HG03045 (cell line): ENCODE data around the gene FUNDC2.
A peak's percentile ranks its signal among the peaks of the same experiment; 100 is the strongest.

Experiments
- ATAC-seq: cut with Tn5 transposase; IDR thresholded peaks from one replicate; pipeline ENCODE4 v1.9.1; 2021; ENCODE audit warnings: mild to moderate bottlenecking, moderate library complexity; ENCODE audit not compliant: unreplicated experiment

The FUNDC2 gene

DNA sequence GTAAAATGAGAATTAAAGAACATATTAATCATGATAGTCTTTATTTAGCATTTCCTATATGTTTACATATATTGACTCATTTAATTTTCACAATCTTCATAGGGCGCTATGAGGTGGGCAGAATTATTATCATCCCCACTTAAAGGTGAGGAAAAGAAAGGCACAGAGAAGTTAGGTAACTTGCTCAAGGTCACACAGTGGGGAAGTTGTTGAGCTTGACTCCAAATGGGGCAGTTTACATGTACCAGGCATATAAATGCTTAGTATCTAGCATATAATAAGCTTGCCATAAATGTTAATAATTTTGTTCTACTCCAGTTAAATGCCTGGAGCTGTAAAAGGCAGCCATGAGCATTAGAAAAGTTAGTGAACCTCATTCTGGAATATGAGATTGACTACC lies 42.8 kb downstream of the FUNDC2 start:
- ATAC-seq = no peak

DNA sequence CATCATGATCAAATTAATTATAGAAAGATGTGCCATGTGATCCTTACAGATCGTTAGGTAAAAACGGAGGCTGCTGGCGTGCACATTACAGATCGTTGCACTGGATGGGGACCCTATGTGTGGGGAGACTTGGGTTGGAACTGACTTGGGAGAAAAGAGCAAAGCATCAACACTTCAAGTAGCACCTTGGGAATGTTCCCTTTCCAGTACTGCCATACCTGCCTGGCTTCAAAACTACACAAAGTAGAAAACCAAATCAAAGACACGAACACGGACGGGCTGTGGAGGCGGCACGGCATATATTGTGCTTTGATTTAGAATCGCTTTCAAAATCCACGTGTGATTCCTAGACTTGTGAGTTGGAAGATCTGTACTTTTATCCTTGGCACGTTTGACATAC lies 43.4 kb downstream of the FUNDC2 start:
- no peak for ATAC-seq

DNA sequence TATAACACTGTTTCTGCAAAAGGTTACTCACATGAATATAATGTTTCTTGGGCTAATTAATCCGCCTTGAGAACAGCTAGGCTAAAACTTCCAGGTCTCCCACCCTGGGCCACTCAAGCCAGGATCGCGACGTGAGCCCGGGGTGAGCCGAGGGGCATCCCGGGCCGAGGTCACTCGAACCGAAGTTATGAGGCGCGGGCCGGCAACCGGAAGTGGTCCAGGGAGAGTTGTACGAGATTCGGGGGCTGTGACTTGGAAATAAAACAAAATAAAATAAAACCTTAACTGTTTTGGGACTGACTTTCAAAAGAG lies 44.0 kb downstream of the FUNDC2 start:
- ATAC-seq = peak; percentile 25

DNA sequence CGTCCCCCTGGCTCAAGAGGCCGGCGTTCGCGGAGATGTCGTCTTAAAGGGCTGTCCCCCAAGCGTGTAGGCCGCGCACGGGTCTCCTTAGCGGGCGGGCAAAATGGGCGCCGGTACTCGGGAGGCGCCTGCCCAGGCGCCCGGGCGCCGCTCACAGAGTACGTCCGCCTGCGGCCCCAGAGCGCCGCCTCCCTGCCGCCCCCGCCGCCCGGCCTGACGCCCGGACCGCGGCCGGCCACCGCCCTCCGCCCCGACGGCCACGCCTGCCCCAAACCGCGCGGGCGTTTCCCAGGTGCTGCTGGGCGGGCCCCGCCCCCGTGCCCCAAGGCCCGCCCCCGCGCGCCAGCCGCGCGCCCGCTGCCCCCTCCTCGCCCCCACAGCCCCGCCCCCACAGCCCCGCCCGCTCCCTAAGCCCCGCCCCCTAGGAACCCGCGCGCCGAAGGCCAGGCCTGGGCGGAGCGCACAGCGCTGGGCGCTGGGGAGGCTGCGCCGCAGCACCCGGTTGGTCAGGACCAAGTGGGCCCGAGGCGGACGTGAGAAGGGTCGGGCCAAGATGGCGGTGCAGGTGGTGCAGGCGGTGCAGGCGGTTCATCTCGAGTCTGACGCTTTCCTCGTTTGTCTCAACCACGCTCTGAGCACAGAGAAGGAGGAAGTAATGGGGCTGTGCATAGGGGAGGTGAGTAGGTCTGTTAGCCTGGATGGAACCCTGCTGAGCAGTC lies 44.5 kb downstream of the FUNDC2 start, which contains the start of the genes BRCC3, CMC4 and MTCP1:
Gene BRCC3, plus strand, starts transcription at position 534 of the 719 bp plus-strand sequence. Its CDS starts 20 bp downstream, at position 554.
Gene CMC4, minus strand, starts transcription at position 162 of the 719 bp plus-strand sequence. CDS start 7,113 bp downstream, outside the sequence.
Gene MTCP1, minus strand, starts transcription at position 162 of the 719 bp plus-strand sequence. CDS start 5,126 bp downstream, outside the sequence.
- peak; percentile 91 for ATAC-seq

DNA sequence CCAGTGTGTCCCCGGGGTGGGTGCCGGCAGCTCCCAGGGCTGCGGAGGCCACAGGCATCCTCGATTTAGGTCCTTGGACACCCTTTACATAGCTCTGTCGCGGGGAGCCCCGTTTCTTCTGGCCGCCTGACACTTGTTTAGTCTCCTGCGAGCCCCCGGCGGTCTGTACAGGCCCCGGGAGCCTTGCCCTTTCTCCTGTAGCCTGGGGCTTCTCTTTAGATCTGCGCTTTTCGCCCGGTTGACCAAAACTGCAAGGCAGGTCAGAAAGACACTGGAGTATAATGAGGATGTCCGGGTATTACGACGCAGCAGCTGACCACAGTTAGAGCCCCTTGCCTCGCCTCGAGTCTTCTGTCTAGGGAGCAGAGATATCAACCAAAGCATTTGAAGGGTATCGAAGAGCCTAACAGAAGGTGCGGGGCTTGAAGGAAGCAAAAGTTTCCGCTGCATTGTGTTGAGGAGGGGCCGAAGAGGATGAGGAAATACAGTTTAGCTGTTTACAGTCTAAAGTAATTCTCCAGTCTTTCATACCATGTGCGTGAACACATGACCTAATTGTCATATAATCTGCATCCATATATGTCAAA lies 45.1 kb downstream of the FUNDC2 start:
- peak; percentile 12 for ATAC-seq

DNA sequence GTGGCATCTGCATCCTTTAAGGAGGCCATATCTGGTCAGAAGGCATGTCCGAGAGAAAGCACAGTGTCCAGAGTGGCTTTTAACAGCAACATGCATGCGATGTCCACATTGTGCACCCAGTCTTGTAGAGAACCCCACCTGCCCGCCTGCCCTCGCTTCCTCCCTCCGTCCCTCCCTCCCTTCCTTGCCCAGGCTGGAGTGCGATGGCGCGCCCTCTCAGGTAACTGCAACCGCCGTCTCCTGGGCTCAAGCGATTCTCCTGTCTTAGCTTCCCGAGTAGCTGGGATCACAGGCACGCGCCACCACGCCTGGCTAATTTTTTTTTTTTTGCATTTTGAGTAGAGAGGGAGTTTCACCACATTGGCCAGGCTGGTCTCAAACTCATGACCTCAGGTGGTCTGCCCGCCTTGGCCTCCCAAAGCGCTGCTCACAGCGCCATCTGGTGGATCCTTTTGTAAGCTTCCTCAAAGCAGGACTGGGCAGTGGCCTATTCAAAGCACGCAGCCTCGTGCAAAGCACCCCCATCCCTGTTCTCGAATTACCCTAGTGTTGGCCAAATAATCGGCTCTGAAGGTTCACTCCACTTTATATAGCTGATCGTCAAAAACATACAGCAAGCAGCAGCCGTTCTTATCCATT lies 59.7 kb downstream of the FUNDC2 start:
- ATAC-seq = no peak

DNA sequence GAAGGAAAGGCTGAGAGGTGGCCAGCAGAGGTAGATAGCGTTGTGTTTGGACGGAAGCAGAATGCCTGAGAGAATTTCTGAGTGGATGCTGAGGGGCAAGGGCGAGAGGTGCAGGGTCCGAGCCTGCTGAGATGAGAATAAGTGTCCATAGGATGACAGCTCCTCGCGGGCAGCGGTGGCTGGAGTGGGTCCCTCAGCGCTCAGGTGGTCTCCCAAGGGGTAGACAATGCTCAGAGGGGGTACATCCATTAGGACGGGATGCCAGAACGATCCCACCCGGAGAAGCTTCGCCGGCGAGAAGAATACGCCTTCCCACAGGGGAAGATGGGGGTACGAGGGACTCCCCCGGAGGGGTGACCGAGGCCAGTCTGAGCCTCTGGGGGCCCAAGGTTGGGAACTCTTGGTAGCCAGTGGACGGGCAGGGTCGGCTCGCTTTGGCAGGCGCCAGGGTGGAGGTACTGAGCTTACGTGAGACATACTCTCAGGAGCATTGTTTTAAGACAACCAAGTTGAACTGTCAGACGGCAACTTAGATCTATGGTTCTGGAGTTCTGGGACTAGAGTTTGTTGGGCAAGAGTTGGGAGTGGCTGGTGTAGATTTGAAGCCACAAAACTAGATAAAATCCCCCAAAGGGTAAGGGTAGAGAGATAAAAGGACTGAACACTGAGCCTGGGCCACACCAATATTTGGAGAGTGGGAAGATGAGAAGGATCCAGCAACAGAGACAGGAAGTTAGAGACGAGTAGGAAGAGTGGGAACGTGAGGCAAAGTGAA lies 60.5 kb downstream of the FUNDC2 start:
- no peak for ATAC-seq

DNA sequence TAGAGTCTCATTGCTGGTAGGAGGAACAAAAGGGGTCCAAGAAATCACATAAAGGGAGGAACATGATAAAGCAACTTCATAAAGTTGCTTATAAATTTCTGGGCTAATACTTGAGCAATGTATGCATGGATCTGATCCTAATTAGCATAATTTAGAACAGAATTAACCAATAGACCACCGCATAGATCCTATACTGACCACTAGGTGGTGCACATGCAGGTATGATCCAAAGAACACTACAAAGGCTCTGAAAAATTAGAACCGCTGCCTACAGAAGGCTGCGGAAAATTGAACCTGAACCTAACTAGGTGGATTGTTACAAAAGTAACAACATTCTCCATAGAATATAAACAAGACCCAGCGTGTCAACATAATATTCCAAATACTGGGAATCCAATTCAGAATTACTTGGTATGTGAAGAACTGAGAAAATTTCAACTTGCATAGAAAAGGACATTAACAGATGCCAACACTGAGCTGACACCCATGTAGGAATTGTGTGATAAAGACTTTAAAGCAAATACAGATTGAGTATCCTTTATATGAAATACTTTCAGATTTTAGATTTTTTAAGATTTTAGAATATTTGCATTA lies 67.9 kb downstream of the FUNDC2 start:
- ATAC-seq = no peak

DNA sequence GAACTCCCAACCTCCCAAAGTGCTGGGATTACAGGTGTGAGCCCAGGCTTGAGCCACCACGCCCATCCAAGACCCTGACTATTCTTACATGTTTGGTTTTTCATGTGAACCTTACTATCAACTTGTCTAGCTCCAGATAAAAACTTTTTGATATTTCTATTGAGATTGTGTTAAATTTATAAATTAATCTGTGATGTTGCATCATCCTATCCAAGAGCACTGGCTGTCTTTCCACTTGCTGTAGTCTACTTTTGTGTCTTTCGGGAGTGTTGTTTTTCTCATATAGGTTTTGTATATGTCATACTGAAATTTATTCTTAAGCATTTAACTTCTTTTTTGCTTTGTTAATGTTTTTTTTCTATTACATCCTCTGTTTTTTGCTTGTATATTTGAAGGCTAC lies 79.3 kb downstream of the FUNDC2 start:
- no peak for ATAC-seq

DNA sequence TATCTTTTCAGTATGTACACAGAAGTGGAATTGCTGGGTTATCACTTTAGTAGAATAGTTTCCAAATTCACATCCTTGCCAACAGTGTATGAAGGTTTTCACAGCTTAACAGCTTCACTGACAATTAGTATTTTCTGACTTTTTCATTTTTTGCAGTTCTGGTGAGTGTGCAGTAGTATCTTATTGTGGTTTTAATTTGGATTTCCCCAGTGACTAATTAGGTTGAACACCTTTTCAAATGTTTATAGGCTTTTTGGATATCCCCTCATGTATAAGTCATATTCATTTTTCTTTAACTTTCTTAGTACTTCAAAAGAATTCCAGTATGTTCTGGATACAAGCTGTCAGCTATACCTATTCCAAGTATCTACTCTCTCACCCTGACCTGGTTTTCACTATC lies 81.8 kb downstream of the FUNDC2 start:
- no peak for ATAC-seq
